GM21390 (cell line): Measurements from ENCODE around the gene HHIPL1.
A peak's percentile ranks its signal among the peaks of the same experiment; 100 is the strongest.

Experiments used
- ATAC-seq: cut with Tn5 transposase; IDR thresholded peaks from one replicate; pipeline ENCODE4 v1.9.1; 2021; ENCODE audit not compliant: unreplicated experiment

HHIPL1 gene

GRCh38 chr14:99644723-99645544 is at the start of gene HHIPL1:
TSS of gene HHIPL1 (plus strand) at chr14:99645129. CDS start at chr14:99645208, 79 bp downstream.
- no peak for ATAC-seq

DNA sequence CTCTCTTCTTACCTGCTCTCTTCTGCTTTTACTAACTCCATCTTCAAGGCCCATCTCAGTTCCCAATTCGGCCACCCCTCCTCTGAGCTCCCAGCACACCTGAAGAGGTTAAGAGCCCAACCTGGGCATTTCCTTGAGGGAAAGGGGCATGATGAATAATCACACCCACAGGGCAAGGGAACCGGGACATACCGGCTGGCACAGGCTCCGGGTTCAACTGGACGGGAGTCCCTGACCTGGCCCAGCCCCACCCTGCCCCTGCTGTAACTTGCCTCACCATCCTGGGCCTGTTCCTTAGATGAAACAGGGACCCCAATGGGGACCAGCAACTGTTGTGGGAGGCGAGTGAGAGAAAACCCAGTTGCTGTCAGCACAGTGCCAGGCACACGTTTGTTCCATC is 49.4 kb upstream of the HHIPL1 start:
- no peak for ATAC-seq

DNA sequence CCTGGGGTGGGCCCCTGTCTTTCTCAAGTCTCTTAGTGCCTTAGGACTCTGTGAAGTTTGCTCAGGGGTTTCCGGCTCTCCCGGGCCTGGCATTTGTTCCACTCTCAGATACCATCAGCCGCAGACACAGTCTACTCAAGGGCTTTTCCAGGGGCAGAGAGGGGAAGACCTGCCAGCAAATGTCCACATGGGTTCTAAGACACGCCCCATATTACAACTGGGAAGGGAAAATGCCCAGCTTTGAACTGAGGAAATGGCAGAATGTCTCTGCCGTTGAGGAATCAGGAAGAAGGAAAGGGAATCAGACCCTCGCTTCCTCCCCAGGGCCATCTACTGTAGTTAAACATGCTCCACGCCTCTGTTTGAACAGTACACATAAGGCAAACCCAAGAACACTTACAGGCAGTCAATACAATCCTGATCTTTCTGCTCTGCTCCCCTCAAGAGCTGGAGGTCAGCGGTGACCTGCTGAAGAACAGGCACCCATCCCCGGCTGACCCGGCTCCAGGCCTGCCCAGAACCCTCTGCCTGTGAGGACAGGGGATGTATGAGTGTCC is 48.8 kb upstream of the HHIPL1 start:
- no peak for ATAC-seq

DNA sequence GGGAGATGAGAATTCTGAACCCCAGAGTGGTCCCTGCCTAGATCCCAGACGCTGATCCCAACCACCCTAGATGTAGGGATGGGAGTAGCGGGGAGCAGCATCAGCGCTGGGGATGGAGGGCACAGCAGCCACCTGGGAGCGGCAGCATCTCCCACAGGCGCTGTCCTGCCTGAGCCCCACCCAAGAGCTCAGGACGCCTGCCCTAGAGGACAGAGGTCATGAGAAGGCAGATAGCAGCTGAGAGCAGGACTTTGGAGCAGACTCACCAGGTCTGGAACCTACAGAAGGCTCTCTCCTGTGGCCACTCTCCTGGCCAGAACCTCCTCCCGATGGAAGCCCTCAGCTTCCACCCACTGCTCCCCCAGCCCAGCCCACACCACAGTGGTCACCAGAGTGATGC is 48.2 kb upstream of the HHIPL1 start:
- no peak for ATAC-seq

- ATAC-seq = no peak
Measured at GRCh38 chr14:99597911-99598600, 46.9 kb upstream of the HHIPL1 start.

- ATAC-seq = no peak
Measured at GRCh38 chr14:99598774-99599173, 46.2 kb upstream of the HHIPL1 start.

DNA sequence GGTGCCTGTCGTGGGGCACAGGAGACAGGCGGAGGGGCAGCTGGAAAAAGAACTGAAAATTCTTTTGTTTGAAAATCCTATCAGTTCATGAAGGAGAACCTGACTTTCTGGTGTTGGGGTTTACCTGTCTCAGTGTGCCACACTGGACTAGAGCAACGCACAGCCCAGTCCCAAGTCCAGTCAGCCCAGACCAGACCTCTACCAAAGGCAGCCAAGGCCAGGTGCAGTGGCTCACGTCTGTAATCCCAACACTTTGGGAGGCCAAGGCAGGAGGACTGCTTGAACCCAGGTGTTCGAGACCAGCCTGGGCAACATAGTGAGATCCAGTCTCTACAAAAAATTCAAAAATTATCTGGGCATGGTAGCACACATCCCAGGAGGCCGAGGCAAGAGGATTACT is 45.5 kb upstream of the HHIPL1 start:
- no peak for ATAC-seq

- no peak for ATAC-seq
Measured at GRCh38 chr14:99600232-99600888, 44.6 kb upstream of the HHIPL1 start.

- ATAC-seq = no peak
Measured at GRCh38 chr14:99601361-99601831, 43.5 kb upstream of the HHIPL1 start.

GRCh38 chr14:99602054-99602787 is 42.7 kb upstream of the HHIPL1 start:
- ATAC-seq = no peak

- ATAC-seq = no peak
Measured at GRCh38 chr14:99602788-99603415, 42.0 kb upstream of the HHIPL1 start.

GRCh38 chr14:99603471-99604277 is 41.3 kb upstream of the HHIPL1 start, which contains the start of gene CCDC85C:
TSS of gene CCDC85C (minus strand) at chr14:99604207. CDS start at chr14:99603959, 248 bp downstream.
- ATAC-seq = peak; percentile 1

DNA sequence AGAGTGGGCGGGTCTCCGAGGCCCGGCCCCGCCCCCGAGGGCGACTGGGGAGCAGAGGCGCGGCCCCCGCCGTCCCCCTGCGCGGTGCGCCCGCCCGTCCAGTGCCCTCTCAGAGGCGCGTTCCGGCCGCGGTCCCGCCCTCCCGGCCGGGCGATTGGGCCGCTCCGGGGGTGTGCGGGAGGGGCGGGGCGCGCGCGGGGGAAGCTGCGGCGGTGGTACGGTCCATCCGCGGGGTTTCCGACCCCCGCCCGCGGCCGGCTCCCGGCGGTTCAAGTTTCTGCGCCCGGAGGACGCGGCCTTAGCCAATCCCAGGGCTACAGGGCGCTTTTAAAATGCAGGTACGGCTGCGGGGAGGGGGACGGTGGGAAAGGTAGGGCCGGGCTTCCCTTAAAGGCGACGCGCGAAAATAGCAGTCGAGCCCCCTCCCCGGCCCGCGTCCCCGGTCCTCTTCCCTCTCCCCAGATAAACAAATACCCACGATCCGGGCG is 40.6 kb upstream of the HHIPL1 start:
- peak; percentile 91 for ATAC-seq

GRCh38 chr14:99604766-99605298 is 40.1 kb upstream of the HHIPL1 start:
- no peak for ATAC-seq

GRCh38 chr14:99605299-99605961 is 39.5 kb upstream of the HHIPL1 start:
- no peak for ATAC-seq

GRCh38 chr14:99606359-99606758 is 38.6 kb upstream of the HHIPL1 start:
- ATAC-seq = no peak

DNA sequence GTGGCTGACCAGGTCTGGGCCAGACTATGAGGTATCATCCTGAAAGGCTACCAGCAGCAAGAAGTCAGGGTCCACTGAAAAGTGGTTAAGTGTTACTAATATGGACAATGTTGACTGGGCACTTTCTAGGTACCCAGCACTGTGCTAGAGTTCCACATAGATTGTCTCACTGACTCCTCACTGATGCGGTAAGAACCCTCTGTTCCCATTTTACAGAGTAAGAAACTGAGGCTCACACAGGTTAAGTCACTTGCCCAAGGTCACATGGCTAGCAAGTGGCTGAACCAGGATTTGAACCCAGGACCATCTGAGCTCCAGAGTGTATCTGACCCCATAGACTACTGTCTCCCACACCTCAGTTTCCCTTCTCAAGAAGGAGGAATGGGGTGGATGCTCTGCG is 36.3 kb upstream of the HHIPL1 start:
- ATAC-seq = no peak
